GM12878 (cell line): Measurements from ENCODE around the gene CDK2. TPM values are rescaled to one million over a fixed set of nuclear protein-coding genes. Genes with fewer than 3 reads are reported as not detected.
A peak's percentile ranks its signal among the peaks of the same experiment; 100 is the strongest.

Experiments used
- DPF2 ChIP-seq: fragments of 450-650 bp; IDR thresholded peaks from 2 replicates; pipeline ENCODE4 v1.6.1; 2017; ENCODE audit warnings: mild to moderate bottlenecking
- HDAC6 ChIP-seq: fragments of 200-600 bp; sonication (generic); IDR thresholded peaks from one replicate; pipeline ENCODE4 v1.8.0; 2017; ENCODE audit warnings: antibody characterized with exemption; ENCODE audit not compliant: unreplicated experiment
- IRF5 ChIP-seq: fragments of 450-650 bp; IDR thresholded peaks from 2 replicates; pipeline ENCODE4 v1.6.1; 2017; ENCODE audit warnings: borderline replicate concordance
- MYC ChIP-seq: IDR thresholded peaks from 2 replicates; pipeline ENCODE4 v1.6.1; 2011; ENCODE audit warnings: mild to moderate bottlenecking, low read length, moderate library complexity, inconsistent platforms; ENCODE audit not compliant: insufficient read depth, insufficient replicate concordance, insufficient read length, severe bottlenecking
- NBN ChIP-seq: fragments of 450-650 bp; IDR thresholded peaks from 2 replicates; pipeline ENCODE4 v1.6.1; 2016
- RB1 ChIP-seq: fragments of 450-650 bp; formaldehyde crosslinking; IDR thresholded peaks from 2 replicates; pipeline ENCODE4 v1.6.1; 2017; ENCODE audit warnings: mild to moderate bottlenecking, borderline replicate concordance
- SP1 ChIP-seq: IDR thresholded peaks from one replicate; pipeline ENCODE4 v1.6.1; 2011; ENCODE audit warnings: low read depth, low read length
- SPI1 ChIP-seq: IDR thresholded peaks from 2 replicates; pipeline ENCODE4 v1.6.1; 2011; ENCODE audit warnings: low read depth, mild to moderate bottlenecking, low read length, moderate library complexity, borderline replicate concordance; ENCODE audit not compliant: insufficient read depth
- SUZ12 ChIP-seq: fragments of 200-600 bp; sonication (generic); IDR thresholded peaks from one replicate; pipeline ENCODE4 v1.6.1; 2018; ENCODE audit warnings: antibody characterized with exemption, mild to moderate bottlenecking; ENCODE audit not compliant: unreplicated experiment
- WRNIP1 ChIP-seq: IDR thresholded peaks from 2 replicates; pipeline ENCODE4 v1.6.1; 2011; ENCODE audit warnings: low read depth, low read length, improper control_type of control experiment, borderline replicate concordance
- ZBTB11 ChIP-seq: fragments of 450-650 bp; formaldehyde crosslinking; IDR thresholded peaks from 2 replicates; pipeline ENCODE4 v1.5.0; 2022; ENCODE audit warnings: mild to moderate bottlenecking, missing genetic modification characterization
- ZBTB4 ChIP-seq: fragments of 450-650 bp; formaldehyde crosslinking; IDR thresholded peaks from 2 replicates; pipeline ENCODE4 v1.4.0; 2022; ENCODE audit warnings: mild to moderate bottlenecking, moderate library complexity
- ZNF274 ChIP-seq: IDR thresholded peaks from one replicate; pipeline ENCODE4 v1.8.0; 2011; ENCODE audit not compliant: insufficient read length, insufficient read depth
- ZNF592 ChIP-seq: fragments of 450-650 bp; IDR thresholded peaks from 2 replicates; pipeline ENCODE4 v1.6.1; 2017; ENCODE audit warnings: mild to moderate bottlenecking, moderate library complexity
- polyA plus RNA-seq, 11 experiments: library from polyadenylated mRNA; depleted of rRNA in 4 of 11; unstranded in 6 of 11; stranded (reverse) in 5 of 11; fragments of >200 nt; fragmentation: Nextera tagmentation in 4 of 11; fragmentation: Illumina TruSeq in 1 of 11; extraction: Ambion mirVana in 4 of 11; extraction: Trizol in 1 of 11; gene quantifications; 1 replicate in 1 of 11; 2 replicates in 10 of 11; pipeline versions ENCODE4 v1.2.1 to v1.2.3, GENCODE V29; 2011 to 2016; ENCODE audit warnings: inconsistent platforms in 2 of 11, missing spikeins in 2 of 11, low read depth in 1 of 11
- total RNA-seq, 4 experiments: library from RNA; depleted of rRNA in 3 of 4; stranded (reverse); fragments of >200 nt in 3 of 4; fragmentation: Illumina TruSeq in 1 of 4; extraction: Trizol in 1 of 4; gene quantifications; 2 replicates each; pipeline versions ENCODE4 v1.2.1 to v1.2.3, GENCODE V29; 2013 to 2021

CDK2 gene
- total and polyA plus RNA-seq, 10 of the 15 experiments (the other 5 are each of a cell fraction or from before 2014, with no cell fraction given) = 13.1 to 138 (median 82.2) TPM

- TF ChIP-seq ZBTB11 (CRISPR knock-in tag) (no peak), WRNIP1 (no peak; the same call in 1 of the 2 replicates), MYC (no peak), SUZ12 (no peak), ZBTB4 (CRISPR knock-in tag) (no peak), RB1 (no peak; the same call in 1 of the 2 replicates), ZNF592 (no peak), NBN (peak; percentile 31; the same call in 1 of the 2 replicates), ZNF274 (no peak), HDAC6 (no peak), IRF5 (no peak), DPF2 (peak; percentile 50; the same call in 1 of the 2 replicates), SPI1 (no peak), SP1 (peak; percentile 9)
Measured at GRCh38 chr12:55927588-55928502, 38.8 kb upstream of the CDK2 start, which contains the start of gene PYM1 (continued).
